Bronchial epithelial cell (primary cell): ENCODE results near the gene WSCD1. TPM values are rescaled to one million over a fixed set of nuclear protein-coding genes. Genes with fewer than 3 reads are reported as not detected.

Experiments used
- DNase-seq: peaks from one replicate; pipeline ENCODE4 v3.0.0-alpha.2; 2010; ENCODE audit warnings: low read depth
- FAIRE-seq: peaks from 2 replicates; lab custom pipeline; 2011; peaks lifted over from hg19 to GRCh38; lab: Jason Lieb, UNC
- H3K27me3 ChIP-seq: 2 replicates; pipeline ENCODE4 v1.5.1; 2011; ENCODE audit warnings: low read length; ENCODE audit not compliant: control insufficient read depth, insufficient read depth
- H3K36me3 ChIP-seq: 2 replicates; pipeline ENCODE4 v1.5.1; 2011; ENCODE audit warnings: low read length; ENCODE audit not compliant: control insufficient read depth, insufficient read depth
- H3K4me3 ChIP-seq: 2 replicates; pipeline ENCODE4 v1.5.1; 2011; ENCODE audit warnings: mild to moderate bottlenecking, low read depth, low read length, control low read depth
- CTCF ChIP-seq: IDR thresholded peaks from 2 replicates; pipeline ENCODE4 v1.5.1; 2011; ENCODE audit warnings: mild to moderate bottlenecking, moderate library complexity, low read length, control low read depth, inconsistent platforms; ENCODE audit not compliant: insufficient read depth, severe bottlenecking
- total RNA-seq: library from RNA; depleted of rRNA; stranded (reverse); fragments of >200 nt; gene quantifications from 2 replicates; pipeline ENCODE4 v1.2.1, GENCODE V29; 2014

Gene WSCD1
- total RNA-seq, 1 donor from 2014 or later = 0.26 TPM

- DNase-seq = peak; percentile 26
- Histone ChIP-seq H3K36me3 (no peaks in the 10 kb centered on the region), H3K27me3 (no peaks in the 10 kb centered on the region), H3K4me3 (no peak overlapping the region)
- peak; percentile 32 for FAIRE-seq
- no peak for TF ChIP-seq CTCF
These were observed 93.6 kb downstream of the WSCD1 start for GRCh38 chr17:6163612-6164333.

GRCh38 chr17:6164996-6165395 lies 94.8 kb downstream of the WSCD1 start:
- TF ChIP-seq CTCF = no peak
- H3K36me3 ChIP-seq = no peaks in the 10 kb centered on the region
- no peak overlapping the region for H3K4me3 ChIP-seq
- no peak for DNase-seq
- H3K27me3 ChIP-seq = no peaks in the 10 kb centered on the region
- no peak for FAIRE-seq

- Histone ChIP-seq H3K27me3 (no peaks in the 10 kb centered on the region), H3K36me3 (no peaks in the 10 kb centered on the region), H3K4me3 (no peak overlapping the region)
- DNase-seq (no peak), FAIRE-seq (no peak)
- TF ChIP-seq CTCF = no peak
These were observed 95.6 kb downstream of the WSCD1 start for GRCh38 chr17:6165806-6166205.

GRCh38 chr17:6166492-6167179 lies 96.5 kb downstream of the WSCD1 start:
- Histone ChIP-seq H3K27me3 (no peaks in the 10 kb centered on the region), H3K4me3 (no peak overlapping the region), H3K36me3 (no peaks in the 10 kb centered on the region)
- DNase-seq (no peak), FAIRE-seq (no peak)
- no peak for TF ChIP-seq CTCF

GRCh38 chr17:6168296-6168695 lies 98.1 kb downstream of the WSCD1 start:
- DNase-seq (no peak), FAIRE-seq (no peak)
- no peak for TF ChIP-seq CTCF
- Histone ChIP-seq H3K27me3 (no peaks in the 10 kb centered on the region), H3K36me3 (no peaks in the 10 kb centered on the region), H3K4me3 (no peak overlapping the region)
